Measurements from ENCODE around the gene DHRSX. TPM values are rescaled to one million over a fixed set of nuclear protein-coding genes. Genes with fewer than 3 reads are reported as not detected.
A peak's percentile ranks its signal among the peaks of the same experiment; 100 is the strongest.

DHRSX gene
- total and polyA plus RNA-seq, 9 of the 15 experiments (the other 6 are each of a cell fraction or from before 2014, with no cell fraction given), result 0.59 to 11.0 (median 6.2) TPM

- TF ChIP-seq ZC3H4 (CRISPR knock-in tag; IDR thresholded peaks at IDR 0.05; ENCODE audit: borderline replicate concordance), result 0 out of 2 replicates have a peak, but pooled peaks have one; percentile 49
- TF ChIP-seq GATAD2B (IDR thresholded peaks at IDR 0.05; ENCODE audit: borderline replicate concordance), result no peak
- TF ChIP-seq SMARCE1 (IDR thresholded peaks at IDR 0.05), result no peak
- TF ChIP-seq VEZF1 (CRISPR knock-in tag; IDR thresholded peaks at IDR 0.05), result peak; percentile 76; the same call in 1 of the 2 replicates
- TF ChIP-seq CC2D1A (IDR thresholded peaks at IDR 0.05), result no peak
- no peak for TF ChIP-seq HES1 (IDR thresholded peaks at IDR 0.05; ENCODE audit: low read depth)
- TF ChIP-seq HDAC3 (IDR thresholded peaks at IDR 0.05; ENCODE audit: borderline replicate concordance, partially characterized antibody), result no peak
- TF ChIP-seq ZNF354B (CRISPR knock-in tag; IDR thresholded peaks at IDR 0.05), result no peak
- TF ChIP-seq NCOA6 (IDR thresholded peaks at IDR 0.05), result no peak
- TF ChIP-seq KDM1A (IDR thresholded peaks at IDR 0.05), result peak in 1 of 2 experiments; percentile 46; a peak in 2 of 4 replicates
- TF ChIP-seq POLR2G (IDR thresholded peaks at IDR 0.05; ENCODE audit: low read depth, low read length), result peak; percentile 60
- peak; percentile 75 for TF ChIP-seq RBFOX2 (IDR thresholded peaks at IDR 0.05; ENCODE audit: low read depth, low read length)
- 0 out of 6 replicates have a peak, but pooled peaks of 1 of the 3 experiments have one; percentile 13 for TF ChIP-seq CTCF (IDR thresholded peaks at IDR 0.05 in 2 of 3, conservative IDR thresholded peaks at IDR 0.05 in 1 of 3; ENCODE audit: insufficient read depth in 2 of 3, low read depth in 1 of 3, low read length in 3 of 3)
- TF ChIP-seq SMAD2 (IDR thresholded peaks at IDR 0.05; ENCODE audit: low read depth, low read length), result no peak
- no peak for TF ChIP-seq MNT (conservative IDR thresholded peaks at IDR 0.05)
- TF ChIP-seq ZFX (CRISPR knock-in tag; IDR thresholded peaks at IDR 0.05), result peak; percentile 81
- TF ChIP-seq MAZ (CRISPR knock-in tag; conservative IDR thresholded peaks at IDR 0.05 in 1 of 2, IDR thresholded peaks at IDR 0.05 in 1 of 2), result 0 out of 4 replicates have a peak, but pooled peaks of 1 of the 2 experiments have one; percentile 18
- peak; percentile 25; the same call in 1 of the 2 replicates for TF ChIP-seq EP400 (IDR thresholded peaks at IDR 0.05)
- TF ChIP-seq HNRNPL (IDR thresholded peaks at IDR 0.05; ENCODE audit: low read depth, low read length), result no peak
- TF ChIP-seq BCOR (IDR thresholded peaks at IDR 0.05), result peak; percentile 53; the same call in 1 of the 2 replicates
- 0 out of 2 replicates have a peak, but pooled peaks have one; percentile 6 for TF ChIP-seq MYC (IDR thresholded peaks at IDR 0.05; ENCODE audit: low read depth, low read length)
- no peak for TF ChIP-seq MYC (CRISPR knock-in tag; IDR thresholded peaks at IDR 0.05; ENCODE audit: borderline replicate concordance, low read depth)
- peak; percentile 33 for TF ChIP-seq TAF1 (IDR thresholded peaks at IDR 0.05; ENCODE audit: control insufficient read depth, extremely low read depth, insufficient read depth, low read length, severe bottlenecking)
Observed at GRCh38 chrX:2500091-2500802, 529 bp downstream of the DHRSX start (continued).
